Measurements from ENCODE around the gene DUSP11. TPM values are rescaled to one million over a fixed set of nuclear protein-coding genes. Genes with fewer than 3 reads are reported as not detected.

The DUSP11 gene
- total RNA-seq, 1 experiment from 2014 or later: 22.9 TPM

- H3K36me3 ChIP-seq (ENCODE audit: control insufficient read depth in 1 of 2, insufficient read depth in 2 of 2, low read length in 2 of 2): peaks cover 45 to 51% of the 10 kb centered on the region in 2 experiments
- no TSS peak for BruUV-seq (replicated peaks)
- intact Hi-C loops (cut with micrococcal nuclease): no loop called here
Measured at GRCh38 chr2:73766994-73767393, 12.9 kb downstream of the DUSP11 start.

DNA sequence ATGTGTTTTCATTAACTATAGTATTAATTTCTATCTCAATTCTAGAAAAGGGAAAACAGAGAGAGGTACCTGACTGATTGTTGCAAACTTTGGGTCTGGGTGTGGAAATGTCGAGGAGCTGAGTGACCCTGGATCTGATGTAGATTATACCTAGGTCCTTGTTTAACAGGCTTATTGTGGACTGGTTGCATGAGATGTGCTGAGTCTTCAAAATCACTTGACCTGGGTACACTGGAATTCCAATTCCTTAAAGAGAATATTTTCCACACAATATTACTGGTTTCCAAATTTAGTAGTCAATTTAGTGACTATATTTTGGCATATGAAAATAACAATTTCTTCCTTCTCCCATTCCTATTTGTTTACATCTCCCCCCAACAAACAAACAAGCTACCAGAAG is 13.6 kb downstream of the DUSP11 start:
- no peak overlapping the region for H3K4me2 ChIP-seq (ENCODE audit: low read length)
- H3K27ac ChIP-seq (ENCODE audit: low read depth, low read length): no peak overlapping the region
- ChIA-PET RAD21 (ENCODE audit: low non-redundant PET in 1 of 2, low total read pairs in 2 of 2, uncharacterized antibody in 2 of 2, unreplicated experiment in 2 of 2) (no interaction called here), CTCF (no interaction called here), POLR2A (no interaction called here)
- H3K27me3 ChIP-seq (ENCODE audit: insufficient read depth, low read length): no peaks in the 10 kb centered on the region
- H3K9me3 ChIP-seq (ENCODE audit: control insufficient read depth in 1 of 2, insufficient read depth in 1 of 2, low read depth in 1 of 2, low read length in 2 of 2): no peaks in the 10 kb centered on the region
- no TSS peak for BruUV-seq (replicated peaks)
- no peaks in the 10 kb centered on the region for H3K9me2 ChIP-seq (ENCODE audit: insufficient read depth)
- H3K36me3 ChIP-seq (ENCODE audit: control insufficient read depth in 1 of 2, insufficient read depth in 2 of 2, low read length in 2 of 2): peaks cover 45 to 53% of the 10 kb centered on the region in 2 experiments
- no peak overlapping the region for H3K4me3 ChIP-seq (replicated peaks in 1 of 2; ENCODE audit: low read depth in 1 of 2, low read length in 2 of 2)
- intact Hi-C loops (cut with micrococcal nuclease): no loop called here
- H3K9ac ChIP-seq (ENCODE audit: low read length): no peak overlapping the region
- H2AFZ ChIP-seq (ENCODE audit: low read depth, low read length, poor library complexity, severe bottlenecking): no peak overlapping the region
- H3K79me2 ChIP-seq (ENCODE audit: insufficient read depth, low read length): peaks cover 5% of the 10 kb centered on the region
- no peaks in the 10 kb centered on the region for H4K20me1 ChIP-seq (ENCODE audit: insufficient read depth)
- DNase-seq (ENCODE audit: low read depth, low spot score) (no peak), ATAC-seq (no peak)
- H3K4me1 ChIP-seq (ENCODE audit: control insufficient read depth in 1 of 2, insufficient read depth in 2 of 2, low read length in 2 of 2): no peaks in the 10 kb centered on the region
- TF ChIP-seq ATF3 (IDR thresholded peaks at IDR 0.05): no peak
- TF ChIP-seq JUND (IDR thresholded peaks at IDR 0.05): no peak
- TF ChIP-seq, protein P1, sequence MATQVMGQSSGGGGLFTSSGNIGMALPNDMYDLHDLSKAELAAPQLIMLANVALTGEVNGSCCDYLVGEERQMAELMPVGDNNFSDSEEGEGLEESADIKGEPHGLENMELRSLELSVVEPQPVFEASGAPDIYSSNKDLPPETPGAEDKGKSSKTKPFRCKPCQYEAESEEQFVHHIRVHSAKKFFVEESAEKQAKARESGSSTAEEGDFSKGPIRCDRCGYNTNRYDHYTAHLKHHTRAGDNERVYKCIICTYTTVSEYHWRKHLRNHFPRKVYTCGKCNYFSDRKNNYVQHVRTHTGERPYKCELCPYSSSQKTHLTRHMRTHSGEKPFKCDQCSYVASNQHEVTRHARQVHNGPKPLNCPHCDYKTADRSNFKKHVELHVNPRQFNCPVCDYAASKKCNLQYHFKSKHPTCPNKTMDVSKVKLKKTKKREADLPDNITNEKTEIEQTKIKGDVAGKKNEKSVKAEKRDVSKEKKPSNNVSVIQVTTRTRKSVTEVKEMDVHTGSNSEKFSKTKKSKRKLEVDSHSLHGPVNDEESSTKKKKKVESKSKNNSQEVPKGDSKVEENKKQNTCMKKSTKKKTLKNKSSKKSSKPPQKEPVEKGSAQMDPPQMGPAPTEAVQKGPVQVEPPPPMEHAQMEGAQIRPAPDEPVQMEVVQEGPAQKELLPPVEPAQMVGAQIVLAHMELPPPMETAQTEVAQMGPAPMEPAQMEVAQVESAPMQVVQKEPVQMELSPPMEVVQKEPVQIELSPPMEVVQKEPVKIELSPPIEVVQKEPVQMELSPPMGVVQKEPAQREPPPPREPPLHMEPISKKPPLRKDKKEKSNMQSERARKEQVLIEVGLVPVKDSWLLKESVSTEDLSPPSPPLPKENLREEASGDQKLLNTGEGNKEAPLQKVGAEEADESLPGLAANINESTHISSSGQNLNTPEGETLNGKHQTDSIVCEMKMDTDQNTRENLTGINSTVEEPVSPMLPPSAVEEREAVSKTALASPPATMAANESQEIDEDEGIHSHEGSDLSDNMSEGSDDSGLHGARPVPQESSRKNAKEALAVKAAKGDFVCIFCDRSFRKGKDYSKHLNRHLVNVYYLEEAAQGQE (IDR thresholded peaks at IDR 0.05; ENCODE audit: low read depth): no peak
- no peak for TF ChIP-seq ZBTB33 (IDR thresholded peaks at IDR 0.05; ENCODE audit: extremely low read depth, insufficient replicate concordance, low read length)
- TF ChIP-seq, protein P2, sequence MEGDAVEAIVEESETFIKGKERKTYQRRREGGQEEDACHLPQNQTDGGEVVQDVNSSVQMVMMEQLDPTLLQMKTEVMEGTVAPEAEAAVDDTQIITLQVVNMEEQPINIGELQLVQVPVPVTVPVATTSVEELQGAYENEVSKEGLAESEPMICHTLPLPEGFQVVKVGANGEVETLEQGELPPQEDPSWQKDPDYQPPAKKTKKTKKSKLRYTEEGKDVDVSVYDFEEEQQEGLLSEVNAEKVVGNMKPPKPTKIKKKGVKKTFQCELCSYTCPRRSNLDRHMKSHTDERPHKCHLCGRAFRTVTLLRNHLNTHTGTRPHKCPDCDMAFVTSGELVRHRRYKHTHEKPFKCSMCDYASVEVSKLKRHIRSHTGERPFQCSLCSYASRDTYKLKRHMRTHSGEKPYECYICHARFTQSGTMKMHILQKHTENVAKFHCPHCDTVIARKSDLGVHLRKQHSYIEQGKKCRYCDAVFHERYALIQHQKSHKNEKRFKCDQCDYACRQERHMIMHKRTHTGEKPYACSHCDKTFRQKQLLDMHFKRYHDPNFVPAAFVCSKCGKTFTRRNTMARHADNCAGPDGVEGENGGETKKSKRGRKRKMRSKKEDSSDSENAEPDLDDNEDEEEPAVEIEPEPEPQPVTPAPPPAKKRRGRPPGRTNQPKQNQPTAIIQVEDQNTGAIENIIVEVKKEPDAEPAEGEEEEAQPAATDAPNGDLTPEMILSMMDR (IDR thresholded peaks at IDR 0.05 in 2 of 3, conservative IDR thresholded peaks at IDR 0.05 in 1 of 3; ENCODE audit: borderline replicate concordance in 1 of 3, insufficient read depth in 1 of 3, low read depth in 2 of 3, low read length in 2 of 3): no peak
- TF ChIP-seq RAD21 (IDR thresholded peaks at IDR 0.05; ENCODE audit: low read depth): no peak
- TF ChIP-seq CEBPB (IDR thresholded peaks at IDR 0.05; ENCODE audit: low read depth): no peak
- TF ChIP-seq YY1 (IDR thresholded peaks at IDR 0.05; ENCODE audit: extremely low read depth, insufficient replicate concordance, low read depth, low read length): no peak
- TF ChIP-seq EZH2phosphoT487 (IDR thresholded peaks at IDR 0.05; ENCODE audit: borderline replicate concordance): no peak

More at GRCh38 chr2:73766994-73767393, 12.9 kb downstream of the DUSP11 start:
- RAD21 ChIA-PET (ENCODE audit: low non-redundant PET in 1 of 2, low total read pairs in 2 of 2, uncharacterized antibody in 2 of 2, unreplicated experiment in 2 of 2): no interaction called here
- Histone ChIP-seq H3K4me3 (replicated peaks in 1 of 2; ENCODE audit: low read depth in 1 of 2, low read length in 2 of 2) (no peak overlapping the region), H3K27me3 (ENCODE audit: insufficient read depth, low read length) (no peaks in the 10 kb centered on the region), H3K79me2 (ENCODE audit: insufficient read depth, low read length) (peaks cover 6% of the 10 kb centered on the region), H3K9me2 (ENCODE audit: insufficient read depth) (no peaks in the 10 kb centered on the region), H3K4me2 (ENCODE audit: low read length) (no peak overlapping the region), H4K20me1 (ENCODE audit: insufficient read depth) (no peaks in the 10 kb centered on the region), H3K9me3 (ENCODE audit: control insufficient read depth in 1 of 2, insufficient read depth in 1 of 2, low read depth in 1 of 2, low read length in 2 of 2) (no peaks in the 10 kb centered on the region), H3K27ac (ENCODE audit: low read depth, low read length) (no peak overlapping the region), H3K4me1 (ENCODE audit: control insufficient read depth in 1 of 2, insufficient read depth in 2 of 2, low read length in 2 of 2) (no peaks in the 10 kb centered on the region), H3K9ac (ENCODE audit: low read length) (no peak overlapping the region), H2AFZ (ENCODE audit: low read depth, low read length, poor library complexity, severe bottlenecking) (no peak overlapping the region)
- DNase-seq (ENCODE audit: low read depth, low spot score) (no peak), ATAC-seq (no peak)
- POLR2A ChIA-PET: no interaction called here
- CTCF ChIA-PET: no interaction called here
- TF ChIP-seq MAX (IDR thresholded peaks at IDR 0.05) (no peak), POLR2A (IDR thresholded peaks at IDR 0.05; ENCODE audit: borderline replicate concordance, extremely low read depth, insufficient read depth, insufficient read length) (no peak)

Data from HCT116 (cell line).